ENCODE results near the gene HTD2. TPM values are rescaled to one million over a fixed set of nuclear protein-coding genes. Genes with fewer than 3 reads are reported as not detected.

The HTD2 gene
- total RNA-seq, 1 experiment from 2014 or later = 7.4 TPM

GRCh38 chr3:58366699-58367098 is 60.4 kb downstream of the HTD2 start:
- Histone ChIP-seq H3K36me3 (ENCODE audit: low read depth) (no peaks in the 10 kb centered on the region), H3K4me1 (replicated peaks; ENCODE audit: insufficient read depth) (no peaks in the 10 kb centered on the region), H3K79me2 (ENCODE audit: low read depth) (no peaks in the 10 kb centered on the region), H3K9me3 (ENCODE audit: insufficient read depth, low read depth) (no peaks in the 10 kb centered on the region), H3K27ac (no peak overlapping the region), H3K27me3 (ENCODE audit: insufficient read depth, low read depth) (no peaks in the 10 kb centered on the region), H3K4me3 (no peak overlapping the region), H3F3A (ENCODE audit: insufficient read depth, low read depth) (no peaks in the 10 kb centered on the region; the same call in 1 of the 2 replicates), H4K20me1 (ENCODE audit: insufficient read depth) (no peaks in the 10 kb centered on the region), H3K4me2 (no peak overlapping the region), H3K9me2 (ENCODE audit: insufficient read depth) (no peaks in the 10 kb centered on the region), H2AFZ (no peak overlapping the region)
- TF ChIP-seq CTCF (conservative IDR thresholded peaks at IDR 0.05) (no peak), EZH2 (IDR thresholded peaks at IDR 0.05; ENCODE audit: low read depth) (no peak)
- CTCF ChIA-PET = no interaction called here
- intact Hi-C loops (cut with micrococcal nuclease; ENCODE audit: unreplicated experiment) = no loop called here
- POLR2A ChIA-PET (ENCODE audit: unreplicated experiment) = no interaction called here
- DNase-seq = no peak
- BruUV-seq (replicated peaks) = no TSS peak

- intact Hi-C loops (cut with micrococcal nuclease; ENCODE audit: unreplicated experiment) = no loop called here
- ChIA-PET POLR2A (ENCODE audit: unreplicated experiment) (no interaction called here), CTCF (no interaction called here)
- no peaks in the 10 kb centered on the region for H3F3A ChIP-seq (ENCODE audit: insufficient read depth, low read depth)
- no peaks in the 10 kb centered on the region for H3K9me2 ChIP-seq (ENCODE audit: insufficient read depth)
- no peak for DNase-seq
- H3K9me3 ChIP-seq (ENCODE audit: insufficient read depth, low read depth) = no peaks in the 10 kb centered on the region
- H3K36me3 ChIP-seq (ENCODE audit: low read depth) = no peaks in the 10 kb centered on the region
- no peaks in the 10 kb centered on the region for H3K79me2 ChIP-seq (ENCODE audit: low read depth)
- H3K27ac ChIP-seq = no peak overlapping the region
- no TSS peak for BruUV-seq (replicated peaks)
- no peak overlapping the region for H3K4me2 ChIP-seq
- TF ChIP-seq CTCF (conservative IDR thresholded peaks at IDR 0.05) (no peak), EZH2 (IDR thresholded peaks at IDR 0.05; ENCODE audit: low read depth) (no peak)
- no peak overlapping the region for H2AFZ ChIP-seq
- no peaks in the 10 kb centered on the region for H4K20me1 ChIP-seq (ENCODE audit: insufficient read depth)
- H3K4me1 ChIP-seq (replicated peaks; ENCODE audit: insufficient read depth) = no peaks in the 10 kb centered on the region
- H3K4me3 ChIP-seq = no peak overlapping the region
- no peaks in the 10 kb centered on the region for H3K27me3 ChIP-seq (ENCODE audit: insufficient read depth, low read depth)
These were observed 62.7 kb downstream of the HTD2 start for GRCh38 chr3:58369038-58369437.

Other genes with a start within 250 kb of the HTD2 start
- gene DNASE1L3, start 95.5 kb upstream of the HTD2 start, total RNA-seq (2021) = not detected in 2 replicates
- gene ABHD6, start 68.7 kb upstream of the HTD2 start, total RNA-seq (2021) = 6.5 and 6.7 TPM in 2 replicates
- gene RPP14, start 275 bp upstream of the HTD2 start, total RNA-seq (2021) = 13.2 and 13.8 TPM in 2 replicates
- gene PXK, start 26.4 kb downstream of the HTD2 start, total RNA-seq (2021) = 3.3 and 4.4 TPM in 2 replicates
- gene PDHB, start 127.3 kb downstream of the HTD2 start, total RNA-seq (2021) = 69.8 and 70.7 TPM in 2 replicates
- gene KCTD6, start 185.6 kb downstream of the HTD2 start, total RNA-seq (2021) = 7.8 and 10.3 TPM in 2 replicates
- gene ACOX2, start 230.7 kb downstream of the HTD2 start, total RNA-seq (2021) = 2.8 and 3.5 TPM in 2 replicates

Data from PC-9 (cell line).